ENCODE results near the gene KLK13. TPM values are rescaled to one million over a fixed set of nuclear protein-coding genes. Genes with fewer than 3 reads are reported as not detected.

KLK13 gene
- total and polyA plus RNA-seq, 2 of the 8 experiments (the other 6 are each of a cell fraction or from before 2014, with no cell fraction given) = 4.2 to 4.5 TPM

- peaks cover 12% of the 10 kb centered on the region; the same call in 1 of the 2 replicates for H3K23me2 ChIP-seq (ENCODE audit: low read depth, low read length)
- H3K4me3 ChIP-seq (ENCODE audit: extremely low read depth in 1 of 4, insufficient read depth in 2 of 4, low read depth in 3 of 4, low read length in 4 of 4) = no peak overlapping the region
- H2BK15ac ChIP-seq (ENCODE audit: low read length) = no peak overlapping the region
- no peak overlapping the region for H3K4ac ChIP-seq (replicated peaks; ENCODE audit: insufficient read length, low read depth, low read length)
- H2BK20ac ChIP-seq (ENCODE audit: low read length) = no peak overlapping the region
- H3K79me2 ChIP-seq (ENCODE audit: control insufficient read depth in 1 of 2, insufficient read depth in 2 of 2, low read length in 2 of 2) = no peaks in the 10 kb centered on the region
- no peak overlapping the region for H3K56ac ChIP-seq (replicated peaks; ENCODE audit: insufficient read length, low read depth, low read length)
- H3K4me1 ChIP-seq (replicated peaks in 1 of 4; ENCODE audit: control insufficient read depth in 3 of 4, insufficient read depth in 4 of 4, low read length in 3 of 4) = peaks cover 0 to 2% (median under 1%) of the 10 kb centered on the region in 4 experiments; a peak in 2 of 7 replicates
- H3K79me1 ChIP-seq (ENCODE audit: low read depth, low read length) = no peaks in the 10 kb centered on the region
- H3K27ac ChIP-seq (ENCODE audit: low read depth, low read length) = no peak overlapping the region
- no peak overlapping the region for H2BK5ac ChIP-seq (ENCODE audit: low read depth, low read length)
- H3K4me2 ChIP-seq (ENCODE audit: insufficient read depth in 1 of 2, low read depth in 2 of 2, low read length in 2 of 2) = no peak overlapping the region
- H2AFZ ChIP-seq (ENCODE audit: low read length) = no peak overlapping the region
- no peak overlapping the region for H3K14ac ChIP-seq (ENCODE audit: insufficient read length)
- no peaks in the 10 kb centered on the region for H4K20me1 ChIP-seq (replicated peaks in 1 of 2; ENCODE audit: control insufficient read depth in 1 of 2, insufficient read depth in 2 of 2, low read length in 2 of 2)
- no peak for TF ChIP-seq TAF1 (IDR thresholded peaks at IDR 0.05; ENCODE audit: low read depth, low read length)
- TF ChIP-seq TCF12 (IDR thresholded peaks at IDR 0.05; ENCODE audit: low read depth, low read length) = no peak
- WGBS, 2 experiments (ENCODE audit: extremely low coverage in 1 of 2, insufficient coverage in 1 of 2, insufficient read length in 1 of 2, insufficient replicate concordance in 2 of 2, low coverage in 1 of 2, low lambda C conversion rate in 2 of 2, missing lambda C conversion rate in 1 of 2) = 84% methylated on average over 6 of the region's 6 CpGs; no CpG with 5 or more reads in 1 of the 2 experiments
- CTCF ChIA-PET (ENCODE audit: partially characterized antibody) = interaction anchor here (1.0 to 15.0 kb wide), 3 partner anchors 13 to 92 kb away, joined by 4 to 269 read pairs (median 18); partner anchors contain the start of gene KLK8
- no peaks in the 10 kb centered on the region for H3K36me3 ChIP-seq (ENCODE audit: control insufficient read depth in 2 of 4, insufficient read depth in 4 of 4, low read length in 3 of 4)
- POLR2A ChIA-PET (ENCODE audit: partially characterized antibody) = interaction anchor here (0.7 to 1.0 kb wide), 2 partner anchors 9 to 223 kb away, joined by 3 read pairs; no protein-coding TSS in a partner anchor
- H3K9me3 ChIP-seq (ENCODE audit: insufficient read depth in 2 of 2, low read depth in 1 of 2, low read length in 1 of 2) = no peaks in the 10 kb centered on the region
- H3K23ac ChIP-seq (ENCODE audit: insufficient read length) = no peak overlapping the region
- no peak overlapping the region for H2BK120ac ChIP-seq (replicated peaks; ENCODE audit: low read depth, low read length)
- FAIRE-seq = no peak
- H3K27me3 ChIP-seq (replicated peaks in 1 of 4; ENCODE audit: control insufficient read depth in 3 of 4, extremely low read depth in 1 of 4, insufficient read depth in 3 of 4, low read length in 3 of 4) = peaks cover 0 to 22% (median 16%) of the 10 kb centered on the region in 4 experiments; a peak in 5 of 7 replicates
- no peak overlapping the region for H2BK12ac ChIP-seq (ENCODE audit: low read depth, low read length)
- H2AK5ac ChIP-seq (ENCODE audit: low read depth, low read length) = no peak overlapping the region
- no peak for DNase-seq (ENCODE audit: low read depth in 1 of 2, low spot score in 2 of 2)
- H4K8ac ChIP-seq (ENCODE audit: extremely low read depth, insufficient read depth, low read length) = no peak overlapping the region; the same call in 1 of the 2 replicates
- H3K18ac ChIP-seq (ENCODE audit: extremely low read depth, low read length) = no peak overlapping the region
- H4K91ac ChIP-seq (replicated peaks; ENCODE audit: insufficient read length, low read length) = no peak overlapping the region
- H4K5ac ChIP-seq (ENCODE audit: insufficient read length, low read depth, low read length) = no peak overlapping the region
- H3K9ac ChIP-seq (replicated peaks in 1 of 4; ENCODE audit: extremely low read depth in 1 of 4, low read depth in 3 of 4, low read length in 3 of 4) = no peak overlapping the region
Measured at GRCh38 chr19:51014242-51014641, 50.6 kb downstream of the KLK13 start.
